OCI-M1 (cell line): Measurements from ENCODE around the gene NCOA1.
"Not testable (repeated sequence)": the region's sequence is repeated elsewhere in the genome, so short reads cannot be mapped to it uniquely, and the experiment has no call there.

Experiments used
- DNase-seq: peaks from one replicate; lab custom pipeline; 2025; lab: John Stamatoyannopoulos, UW

The NCOA1 gene

DNA sequence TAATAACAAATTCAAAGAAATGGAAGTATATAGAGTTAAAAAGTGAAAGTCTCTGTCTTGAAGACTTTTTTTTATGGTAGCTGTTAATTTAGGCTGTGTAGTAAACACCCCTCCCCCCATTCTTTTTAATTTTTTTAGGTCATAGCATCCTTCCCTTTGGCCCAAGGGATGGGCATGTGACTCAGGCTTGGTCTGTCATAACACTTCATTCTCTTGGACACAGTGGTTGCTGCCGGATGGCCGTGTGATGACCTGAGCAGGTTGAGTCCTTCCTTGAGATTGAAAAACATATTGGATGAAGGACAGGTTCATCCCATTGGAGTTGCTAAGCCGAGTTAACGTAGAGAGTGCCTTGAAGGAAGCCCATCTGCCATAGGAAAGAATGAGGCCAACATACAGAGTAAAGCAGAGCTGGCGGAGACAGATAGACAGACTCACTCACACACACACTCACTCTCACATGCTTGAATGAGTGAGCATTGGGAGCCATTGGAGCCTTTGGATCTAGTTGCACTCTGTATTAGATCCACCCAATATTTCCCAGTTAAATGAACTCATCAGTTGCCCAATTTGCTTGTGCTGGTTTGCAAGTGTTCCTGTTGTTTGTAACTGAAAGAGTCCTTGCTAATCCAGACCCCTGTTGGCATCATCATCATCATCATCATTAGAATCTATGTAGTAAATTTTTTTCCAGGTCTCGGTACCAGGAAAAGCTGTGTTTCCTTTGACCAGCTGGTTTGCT is 14.7 kb downstream of the NCOA1 start:
- no peak for DNase-seq

DNA sequence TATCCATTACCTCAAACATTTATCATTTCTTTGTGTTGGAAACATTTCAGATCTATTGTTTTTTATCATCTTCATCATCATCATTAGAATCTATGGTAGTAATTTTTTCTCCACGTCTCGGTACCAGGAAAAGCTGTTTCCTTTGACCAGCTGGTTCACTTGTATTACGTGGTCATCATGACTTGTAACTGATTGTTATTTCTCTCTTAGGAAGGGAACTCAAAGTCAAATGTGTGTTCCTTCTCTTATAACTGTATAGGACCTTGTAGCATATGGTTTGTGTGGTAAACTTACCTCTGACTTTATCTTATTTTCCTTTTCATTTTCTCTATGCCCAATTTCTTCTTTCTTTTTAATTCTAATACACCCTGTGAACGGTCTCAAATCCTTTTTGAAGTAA is 16.5 kb downstream of the NCOA1 start:
- no peak for DNase-seq

DNA sequence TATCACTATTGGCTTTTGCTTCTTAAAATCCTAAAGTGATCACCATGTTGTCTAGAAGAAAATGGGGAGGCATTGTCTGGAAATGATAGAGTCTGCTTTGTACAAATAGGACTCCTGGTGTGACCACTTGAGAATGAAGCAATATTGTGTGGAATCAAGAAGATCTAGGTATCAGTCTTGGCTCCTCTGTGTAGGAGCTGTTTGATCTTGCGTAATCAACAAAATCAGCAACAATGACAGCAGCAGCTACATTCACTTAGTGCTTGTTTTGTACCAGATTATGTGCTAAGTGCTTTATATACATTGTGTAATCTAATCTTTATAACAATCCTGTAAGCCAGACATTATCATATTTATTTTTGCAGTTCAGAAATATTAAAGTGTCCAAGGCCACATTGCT is 17.8 kb downstream of the NCOA1 start:
- peak; percentile 73 for DNase-seq

DNA sequence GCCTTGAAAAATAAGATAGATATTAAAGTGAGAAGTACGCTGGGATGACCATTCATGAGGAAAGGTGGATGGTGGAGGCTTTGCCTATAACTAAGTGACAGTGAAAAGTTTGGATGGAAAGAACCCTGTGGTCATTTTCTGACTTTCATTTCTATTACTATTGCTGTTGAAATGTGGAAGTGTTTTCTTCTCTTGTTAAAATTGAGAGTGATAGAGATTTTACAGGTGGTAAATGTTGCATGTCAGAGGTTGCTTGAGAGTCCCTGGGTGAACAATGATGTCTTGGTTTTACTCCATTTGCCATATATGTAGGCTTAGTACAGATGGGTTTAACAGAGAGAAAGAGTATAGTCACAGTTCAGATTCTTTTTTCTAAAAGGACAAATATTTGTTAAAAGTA is 18.4 kb downstream of the NCOA1 start:
- DNase-seq = peak; percentile 36

DNA sequence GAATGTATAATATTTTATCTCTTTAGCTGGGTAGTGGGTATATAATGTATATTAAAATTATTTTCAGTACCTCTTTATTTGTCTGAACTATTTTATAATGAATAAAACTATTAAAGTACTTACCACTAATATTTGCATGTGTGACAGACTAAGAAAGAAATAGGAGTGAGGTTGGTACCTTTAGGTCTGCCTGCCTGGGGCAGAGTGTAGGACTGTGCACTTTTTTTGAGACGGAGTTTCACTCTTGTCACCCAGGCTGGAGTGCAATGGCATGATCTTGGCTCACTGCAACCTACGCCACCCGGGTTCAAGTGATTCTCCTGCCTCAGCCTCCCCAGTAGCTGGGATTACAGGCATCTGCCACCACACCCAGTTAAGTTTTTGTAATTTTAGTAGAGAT is 18.8 kb downstream of the NCOA1 start:
- no peak for DNase-seq

DNA sequence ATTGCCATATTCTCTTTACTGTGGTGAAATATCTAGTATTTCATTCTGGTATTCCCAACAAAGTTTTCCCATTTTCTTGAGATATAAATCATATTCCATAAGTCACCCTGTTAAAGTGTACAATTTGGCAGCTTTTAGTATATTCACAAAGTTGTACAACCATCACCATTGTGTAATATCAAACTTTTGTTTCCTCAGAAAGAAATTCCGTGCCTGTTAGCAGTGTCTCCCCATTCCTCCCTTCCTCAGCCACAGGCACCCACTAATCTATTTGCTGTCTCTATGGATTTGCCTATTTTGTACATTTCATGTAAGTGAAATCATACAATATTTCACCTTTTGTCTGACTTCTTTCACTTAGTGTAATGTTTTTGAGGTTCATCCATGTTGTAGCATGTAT is 19.7 kb downstream of the NCOA1 start:
- no peak for DNase-seq

DNA sequence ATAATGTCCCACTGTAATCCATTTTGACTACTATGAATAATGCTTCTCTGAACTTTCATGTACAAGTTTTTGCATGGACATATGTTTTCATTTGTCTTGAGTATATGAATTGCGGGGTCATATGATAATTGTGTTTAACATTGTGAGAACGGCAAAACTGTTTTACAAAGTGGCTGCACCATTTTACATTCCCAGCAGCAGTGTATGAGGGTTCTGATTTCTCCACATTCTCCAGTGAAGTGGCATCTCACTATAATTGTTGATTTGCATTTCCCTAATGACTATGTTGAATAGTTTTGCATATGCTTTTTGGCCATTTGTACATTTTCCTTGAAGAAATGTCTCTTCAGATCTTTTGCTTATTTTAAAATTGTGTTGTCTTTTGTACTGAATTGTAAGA is 20.1 kb downstream of the NCOA1 start:
- DNase-seq = no peak

DNA sequence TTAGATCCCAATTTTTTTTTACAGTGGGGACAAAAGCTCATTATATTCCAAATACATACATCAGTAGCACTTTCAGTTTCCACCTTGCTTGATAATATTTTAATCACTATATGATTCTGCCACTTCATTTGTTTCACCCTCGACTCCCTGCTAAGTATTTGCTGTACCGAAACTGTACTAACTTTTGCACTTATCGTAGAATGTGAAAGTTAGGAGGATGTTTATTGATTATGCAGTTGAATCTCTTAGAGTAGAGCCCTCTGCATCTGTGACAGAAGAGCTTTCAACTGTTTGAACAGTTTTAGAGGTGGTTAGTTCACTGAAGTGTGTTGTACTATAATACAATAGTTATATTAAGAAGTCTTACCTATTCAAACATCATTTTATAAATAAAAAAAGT is 20.8 kb downstream of the NCOA1 start:
- peak; percentile 25 for DNase-seq

DNA sequence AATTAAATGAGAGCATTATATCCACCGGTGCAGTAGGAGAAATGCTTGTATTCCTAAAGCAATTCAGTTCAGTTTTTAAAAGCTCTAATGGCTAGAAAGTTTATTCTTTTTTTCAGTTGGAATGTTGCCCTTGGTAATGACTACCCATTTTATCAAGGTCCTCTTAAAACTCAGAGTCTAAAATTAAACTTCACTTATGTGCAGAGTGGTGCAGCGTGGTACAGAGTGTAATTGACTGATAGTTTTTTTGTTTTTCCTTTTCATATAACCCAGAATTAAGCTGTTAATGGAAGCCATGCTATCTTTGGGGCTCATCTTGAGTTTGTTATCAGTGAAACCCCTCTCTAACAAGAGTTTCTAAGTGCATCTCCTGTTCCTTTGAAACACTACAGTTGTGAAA is 21.4 kb downstream of the NCOA1 start:
- DNase-seq = peak; percentile 29

DNA sequence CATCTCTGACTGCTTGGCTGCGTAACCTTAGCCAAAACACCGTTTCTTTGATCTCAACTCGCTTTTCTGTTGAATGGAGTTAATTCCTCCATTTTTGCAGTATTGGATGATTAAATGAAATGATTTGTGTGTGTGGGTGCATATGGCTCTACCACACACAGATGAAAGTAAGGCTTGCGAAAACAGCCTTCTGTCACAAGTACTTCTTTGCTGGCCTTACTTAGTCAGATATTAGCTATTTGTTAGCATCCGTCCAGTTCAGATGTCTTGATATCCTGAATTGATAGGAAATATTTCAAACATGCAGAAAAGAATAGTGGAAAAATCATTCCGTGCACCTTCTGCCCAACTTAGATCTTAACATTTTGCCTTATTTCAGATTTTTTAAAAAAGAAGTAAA is 21.8 kb downstream of the NCOA1 start:
- no peak for DNase-seq

DNA sequence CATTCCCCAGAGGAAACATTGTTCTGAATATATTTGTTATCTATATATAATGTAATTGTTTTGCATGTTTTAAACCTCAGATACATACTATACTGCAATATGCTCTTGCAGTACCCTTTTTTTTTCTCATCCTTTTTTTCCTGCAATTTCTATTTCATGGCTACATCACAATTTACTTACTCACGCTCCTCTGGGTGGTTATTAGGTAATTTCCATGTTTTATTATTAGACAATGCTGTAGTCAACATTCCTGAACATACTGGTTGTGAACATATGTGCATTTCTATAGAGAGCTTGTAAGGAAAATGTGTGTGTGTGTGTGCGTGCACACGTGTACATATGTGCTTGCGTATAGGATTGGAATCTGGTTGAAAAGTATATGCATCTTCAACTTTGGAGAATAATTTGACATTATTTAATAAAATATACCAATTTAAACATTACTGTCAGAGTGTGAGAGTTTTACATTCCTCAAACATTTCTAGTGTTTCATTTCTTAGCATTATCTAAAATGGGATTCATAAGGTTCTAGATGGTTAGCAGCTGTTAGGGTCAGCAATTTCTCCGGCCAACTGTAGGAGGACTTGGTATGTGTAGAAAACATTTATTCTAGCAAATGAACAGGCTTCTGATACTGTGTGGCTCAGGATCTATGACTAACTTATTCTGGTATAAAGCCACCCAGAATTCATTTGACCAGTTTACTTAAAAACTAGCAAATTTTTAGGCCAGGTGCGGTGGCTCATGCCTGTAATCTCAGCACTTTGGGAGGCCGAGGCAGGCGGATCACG is 22.4 kb downstream of the NCOA1 start:
- no peak for DNase-seq

DNA sequence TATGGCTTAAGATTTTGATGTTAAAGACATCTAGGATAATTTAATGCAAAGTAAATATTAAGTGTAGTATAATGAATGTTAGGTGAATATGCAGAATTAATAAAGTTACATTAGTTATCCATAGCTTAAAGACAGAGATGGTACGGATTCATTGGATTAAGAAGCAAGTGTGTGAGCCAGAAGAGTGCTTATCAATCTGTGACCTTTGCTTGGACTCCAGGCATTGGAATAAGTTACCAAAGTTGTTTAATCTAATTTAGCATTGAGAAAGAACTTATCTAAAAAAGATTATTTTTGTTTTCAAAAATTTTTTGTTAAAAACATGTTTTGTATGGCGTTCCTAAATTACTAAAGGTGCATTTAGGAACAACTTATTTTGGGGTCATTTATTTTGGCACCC is 23.8 kb downstream of the NCOA1 start:
- no peak for DNase-seq

DNA sequence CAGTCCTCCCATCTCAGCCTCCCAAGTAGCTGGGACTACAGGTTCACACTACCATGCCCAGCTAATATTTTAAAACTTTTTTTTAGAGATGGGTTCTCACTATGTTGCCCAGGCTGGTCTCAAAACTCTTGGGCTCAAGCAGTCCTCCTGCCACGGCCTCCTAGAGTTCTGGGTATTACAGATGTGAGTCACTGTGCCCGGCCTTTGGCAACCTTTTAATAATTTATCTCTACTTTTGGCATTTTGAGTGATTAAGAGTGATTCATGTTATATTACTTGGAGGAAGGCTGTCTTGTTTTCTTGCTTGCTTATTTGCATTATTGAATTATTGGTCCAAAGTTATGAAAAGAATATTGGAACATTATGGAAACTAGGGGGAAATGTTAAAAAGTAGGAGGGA is 24.3 kb downstream of the NCOA1 start:
- DNase-seq = no peak

DNA sequence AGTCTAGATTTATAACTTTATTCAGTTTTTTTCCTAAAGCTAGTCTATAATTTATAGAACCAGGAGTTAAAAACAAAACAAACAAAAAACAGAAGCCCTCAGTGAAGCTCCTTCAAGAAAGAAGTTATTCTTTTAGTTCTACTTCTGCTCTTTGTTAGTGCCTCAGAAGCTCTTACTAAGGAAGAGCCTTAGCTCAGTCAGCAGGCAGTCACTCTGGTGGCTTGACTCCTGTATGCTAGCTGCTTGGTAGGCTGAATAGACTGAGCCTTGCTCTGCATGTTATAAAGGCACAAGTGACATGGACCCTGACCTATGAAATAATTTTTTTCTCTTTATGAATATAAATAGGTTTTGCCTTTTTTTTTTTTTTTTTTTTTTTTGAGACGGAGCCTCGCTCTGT is 24.8 kb downstream of the NCOA1 start:
- peak; percentile 42 for DNase-seq

DNA sequence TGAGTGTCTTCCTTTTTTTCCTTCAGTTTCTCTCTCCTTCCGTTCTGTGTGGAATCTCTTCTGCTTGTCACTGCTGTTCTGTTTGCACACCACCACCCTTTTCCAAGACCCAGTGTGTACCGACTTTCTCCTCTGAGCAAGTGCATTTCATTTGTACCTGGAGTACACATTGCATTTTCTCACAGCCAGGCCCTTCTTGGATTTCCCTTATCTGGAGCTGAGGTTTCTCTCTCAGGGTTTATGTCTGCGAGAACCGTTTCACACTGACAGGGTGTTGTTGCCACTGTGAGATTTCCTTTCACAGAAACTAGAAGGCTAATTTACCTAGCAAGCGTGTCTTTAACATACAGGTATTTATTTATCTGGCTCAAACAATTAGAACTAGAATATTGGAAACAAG is 26.2 kb downstream of the NCOA1 start:
- peak; percentile 67 for DNase-seq

DNA sequence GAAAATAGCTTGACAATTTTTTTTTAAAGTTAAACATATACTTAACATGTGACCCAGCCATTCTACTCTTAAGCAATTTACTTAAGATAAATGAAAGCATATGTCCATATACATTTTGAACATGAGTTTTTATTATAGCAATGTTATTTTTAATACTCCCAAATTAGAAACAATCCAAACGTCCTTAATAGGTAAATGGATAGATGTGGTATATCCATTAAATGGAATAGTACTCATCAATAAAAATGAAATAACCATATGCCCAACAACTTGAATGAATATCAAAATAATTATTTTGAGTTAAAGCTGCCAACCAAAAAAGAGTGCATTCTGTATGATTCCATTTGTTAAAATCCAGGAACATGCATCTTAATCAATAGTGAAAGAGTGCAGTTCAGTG is 29.1 kb downstream of the NCOA1 start:
- DNase-seq = no peak

DNA sequence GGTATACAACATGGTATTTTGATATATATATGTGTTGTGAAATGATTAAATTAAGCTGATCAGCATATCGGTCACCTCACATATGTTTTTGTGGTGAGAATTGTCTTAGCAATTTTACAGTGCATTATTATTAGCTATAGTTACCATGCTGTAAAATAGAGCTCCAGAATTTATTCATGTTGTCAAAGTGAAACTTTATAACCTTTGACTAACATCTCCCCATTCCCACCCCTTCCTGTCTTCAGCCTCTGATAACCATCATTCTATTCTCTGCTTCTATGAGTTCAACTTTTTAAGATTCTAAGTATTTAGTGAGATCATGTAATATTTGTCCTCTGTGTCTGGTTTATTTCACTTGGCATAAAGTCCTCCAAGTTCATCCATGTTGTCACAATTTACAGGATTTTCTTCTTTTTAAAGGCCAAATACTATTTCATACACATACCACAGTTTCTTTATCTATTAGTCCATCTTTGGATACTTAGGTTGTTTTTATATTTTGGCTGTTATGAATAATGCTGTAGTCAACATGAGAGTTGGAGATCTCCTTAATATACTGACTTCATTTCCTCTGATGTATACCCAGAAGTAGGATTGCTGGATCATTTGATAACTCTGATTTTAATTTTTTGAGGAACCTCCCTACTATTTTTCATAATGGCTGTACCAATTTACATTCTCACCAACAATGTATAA is 30.3 kb downstream of the NCOA1 start:
- DNase-seq = no peak

DNA sequence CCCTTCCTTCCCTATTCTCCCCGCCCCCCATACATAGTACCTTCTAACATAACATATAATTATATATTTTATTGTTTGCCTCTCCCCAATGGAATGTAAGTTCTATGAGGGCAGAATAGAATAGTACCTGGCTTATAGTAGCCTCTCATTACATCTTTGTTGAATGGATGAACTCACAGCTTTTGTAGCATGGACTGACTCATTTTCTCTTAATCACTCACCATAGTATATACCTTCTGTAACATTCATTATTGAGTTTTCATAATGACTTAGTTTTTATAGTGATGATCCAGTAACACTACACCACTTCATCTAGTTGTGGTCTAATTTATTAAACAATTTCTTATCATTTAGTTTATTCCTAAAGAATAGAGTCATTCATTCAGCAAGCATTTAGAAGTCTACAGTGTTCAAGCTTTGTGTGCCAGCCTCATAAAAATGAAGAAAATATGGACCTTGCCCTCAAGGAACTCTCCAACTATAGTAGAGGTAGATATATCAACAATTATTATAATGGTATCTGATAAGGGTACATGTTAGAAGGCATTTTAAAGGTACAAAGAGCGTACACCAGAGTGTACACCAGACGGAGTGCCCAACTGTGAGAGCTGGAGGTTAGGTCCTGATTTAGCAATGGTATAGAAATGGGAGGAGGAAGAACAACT is 31.1 kb downstream of the NCOA1 start:
- no peak for DNase-seq

DNA sequence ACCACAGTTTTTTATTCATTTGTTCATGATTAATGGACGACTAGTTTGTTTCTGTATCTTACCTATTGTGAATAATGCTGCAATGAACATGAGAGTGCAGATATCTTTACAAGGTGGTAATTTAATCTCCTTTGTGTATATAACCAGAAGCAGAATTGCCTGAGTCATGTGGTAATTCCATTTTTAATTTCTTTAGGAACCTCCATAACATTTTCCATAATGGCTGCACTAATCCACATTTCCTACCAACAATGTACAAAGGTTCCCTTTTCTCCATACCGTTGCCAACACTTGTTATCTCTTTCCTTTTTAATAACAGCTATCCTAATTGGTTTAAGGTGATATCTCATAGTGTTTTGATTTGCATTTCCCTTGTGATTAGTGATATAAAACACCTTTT is 36.5 kb downstream of the NCOA1 start:
- no peak for DNase-seq

DNA sequence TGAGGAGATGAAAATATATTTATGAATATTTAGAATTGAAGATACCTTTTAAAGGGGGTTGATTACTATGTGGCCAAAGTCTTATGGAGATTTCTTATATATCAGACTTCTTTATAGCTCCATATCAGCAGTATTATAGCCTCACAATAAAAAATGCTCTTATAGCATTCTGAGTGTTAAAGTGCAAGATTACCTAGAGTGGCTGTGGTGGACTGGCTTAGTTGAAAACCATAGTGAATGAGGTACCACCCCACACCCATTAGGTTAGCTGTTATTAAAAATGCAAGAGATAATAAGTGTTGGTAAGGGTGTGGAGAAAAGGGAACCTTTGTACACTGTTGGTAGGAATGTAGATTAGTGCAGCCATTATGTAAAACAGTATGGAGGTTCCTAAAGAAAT is 39.7 kb downstream of the NCOA1 start:
- no peak for DNase-seq

DNA sequence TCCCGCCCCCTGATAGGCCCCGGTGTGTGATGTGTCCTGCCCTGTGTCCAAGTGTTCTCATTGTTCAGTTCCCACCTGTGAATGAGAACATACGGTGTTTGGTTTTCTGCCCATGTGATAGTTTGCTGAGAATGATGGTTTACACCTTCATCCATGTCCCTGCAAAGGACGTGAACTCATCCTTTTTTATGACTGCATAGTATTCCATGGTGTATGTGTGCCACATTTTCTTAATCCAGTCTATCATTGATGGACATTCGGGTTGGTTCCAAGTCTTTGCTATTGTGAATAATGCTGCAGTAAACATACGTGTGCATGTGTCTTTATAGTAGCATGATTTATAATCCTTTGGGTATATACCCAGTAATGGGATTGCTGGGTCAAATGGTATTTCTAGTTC is 40.6 kb downstream of the NCOA1 start:
- DNase-seq = not testable (repeated sequence)

DNA sequence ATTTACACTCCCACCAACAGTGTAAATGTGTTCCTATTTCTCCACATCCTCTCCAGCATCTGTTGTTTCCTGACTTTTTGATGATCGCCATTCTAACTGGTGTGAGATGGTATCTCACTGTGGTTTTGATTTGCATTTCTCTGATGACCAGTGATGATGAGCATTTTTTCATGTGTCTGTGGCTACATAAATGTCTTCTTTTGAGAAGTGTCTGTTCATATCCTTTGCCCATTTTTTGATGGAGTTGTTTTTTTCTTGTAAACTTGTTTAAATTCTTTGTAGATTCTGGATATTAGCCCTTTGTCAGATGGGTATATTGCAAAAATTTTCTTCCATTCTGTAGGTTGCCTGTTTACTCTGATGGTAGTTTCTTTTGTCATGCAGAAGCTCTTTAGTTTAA is 41.0 kb downstream of the NCOA1 start:
- DNase-seq = not testable (repeated sequence)

DNA sequence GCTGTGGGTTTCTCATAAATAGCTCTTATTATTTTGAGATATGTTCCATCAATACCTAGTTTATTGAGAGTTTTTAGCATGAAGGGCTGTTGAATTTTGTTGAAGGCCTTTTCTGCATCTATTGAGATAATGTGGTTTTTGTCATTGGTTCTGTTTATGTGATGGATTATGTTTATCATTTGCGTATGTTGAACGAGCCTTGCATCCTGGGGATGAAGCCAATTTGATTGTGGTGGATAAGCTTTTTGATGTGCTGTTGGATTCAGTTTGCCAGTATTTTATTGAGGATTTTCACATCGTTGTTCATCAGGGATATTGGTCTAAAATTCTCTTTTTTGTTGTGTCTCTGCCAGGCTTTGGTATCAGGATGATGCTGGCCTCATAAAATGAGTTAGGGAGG is 42.5 kb downstream of the NCOA1 start:
- DNase-seq = not testable (repeated sequence)
